HEK293 (cell line): ENCODE measurements around the gene CABLES2.
A peak's percentile ranks its signal among the peaks of the same experiment; 100 is the strongest.

ENCODE experiments used
- GLI4 ChIP-seq: fragments of 450-650 bp; formaldehyde crosslinking; IDR thresholded peaks from 2 replicates; pipeline ENCODE4 v1.5.1; 2016; ENCODE audit warnings: missing biosample characterization, missing genetic modification characterization
- HOXC10 ChIP-seq: sonication (generic); formaldehyde crosslinking; IDR thresholded peaks from 2 replicates; pipeline ENCODE4 v1.8.1; 2023; ENCODE audit warnings: mild to moderate bottlenecking, missing genetic modification reagents
- KLF1 ChIP-seq: fragments of 450-650 bp; formaldehyde crosslinking; IDR thresholded peaks from 2 replicates; pipeline ENCODE4 v1.5.1; 2016; ENCODE audit warnings: missing biosample characterization, missing genetic modification characterization
- PRDM1 ChIP-seq: fragments of 450-650 bp; formaldehyde crosslinking; IDR thresholded peaks from 2 replicates; pipeline ENCODE4; 2016; ENCODE audit warnings: missing biosample characterization, missing genetic modification characterization
- REPIN1 ChIP-seq: fragments of 450-650 bp; formaldehyde crosslinking; IDR thresholded peaks from 2 replicates; pipeline ENCODE4 v1.5.1; 2017; ENCODE audit warnings: missing biosample characterization, missing genetic modification characterization, low read depth
- SCRT2 ChIP-seq: fragments of 450-650 bp; formaldehyde crosslinking; IDR thresholded peaks from 2 replicates; pipeline ENCODE4 v1.5.1; 2016; ENCODE audit warnings: missing biosample characterization, missing genetic modification characterization
- TRIM28 ChIP-seq: IDR thresholded peaks from 2 replicates; pipeline ENCODE4 v1.6.1; 2011; ENCODE audit warnings: low read length, control low read depth, borderline replicate concordance
- YY2 ChIP-seq: fragments of 450-650 bp; formaldehyde crosslinking; IDR thresholded peaks from 2 replicates; pipeline ENCODE4 v1.5.1; 2016; ENCODE audit warnings: missing biosample characterization, missing genetic modification characterization
- ZEB2 ChIP-seq: fragments of 450-650 bp; formaldehyde crosslinking; IDR thresholded peaks from 2 replicates; pipeline ENCODE4 v1.5.1; 2016; ENCODE audit warnings: missing biosample characterization, missing genetic modification characterization
- ZNF133 ChIP-seq: fragments of 450-650 bp; formaldehyde crosslinking; IDR thresholded peaks from 2 replicates; pipeline ENCODE4 v1.5.1; 2016; ENCODE audit warnings: missing biosample characterization, missing genetic modification characterization
- ZNF155 ChIP-seq: fragments of 450-650 bp; formaldehyde crosslinking; IDR thresholded peaks from 2 replicates; pipeline ENCODE4 v1.5.1; 2016; ENCODE audit warnings: missing biosample characterization, missing genetic modification characterization
- ZNF16 ChIP-seq: fragments of 450-650 bp; formaldehyde crosslinking; IDR thresholded peaks from 2 replicates; pipeline ENCODE4 v1.5.1; 2016; ENCODE audit warnings: low read depth, missing biosample characterization, missing genetic modification characterization
- ZNF23 ChIP-seq: fragments of 450-650 bp; formaldehyde crosslinking; IDR thresholded peaks from 2 replicates; pipeline ENCODE4 v1.5.1; 2016; ENCODE audit warnings: missing biosample characterization, missing genetic modification characterization, borderline replicate concordance
- ZNF248 ChIP-seq: fragments of 450-650 bp; formaldehyde crosslinking; IDR thresholded peaks from 2 replicates; pipeline ENCODE4 v1.5.1; 2017; ENCODE audit warnings: missing biosample characterization, missing genetic modification characterization
- ZNF354C ChIP-seq: fragments of 450-650 bp; formaldehyde crosslinking; IDR thresholded peaks from 2 replicates; pipeline ENCODE4 v1.5.1; 2016; ENCODE audit warnings: missing biosample characterization, missing genetic modification characterization, low read depth, borderline replicate concordance
- ZNF37A ChIP-seq: fragments of 450-650 bp; IDR thresholded peaks from 2 replicates; pipeline ENCODE4 v1.5.1; 2018; ENCODE audit warnings: missing biosample characterization, missing genetic modification characterization
- ZNF416 ChIP-seq: fragments of 450-650 bp; formaldehyde crosslinking; IDR thresholded peaks from 2 replicates; pipeline ENCODE4 v1.5.1; 2016; ENCODE audit warnings: missing biosample characterization, missing genetic modification characterization
- ZNF510 ChIP-seq: fragments of 450-650 bp; formaldehyde crosslinking; IDR thresholded peaks from 2 replicates; pipeline ENCODE4 v1.5.1; 2018; ENCODE audit warnings: mild to moderate bottlenecking, missing genetic modification characterization, missing biosample characterization; ENCODE audit not compliant: insufficient replicate concordance
- ZNF514 ChIP-seq: fragments of 450-650 bp; formaldehyde crosslinking; IDR thresholded peaks from 2 replicates; pipeline ENCODE4 v1.5.1; 2016; ENCODE audit warnings: missing biosample characterization, missing genetic modification characterization
- ZNF549 ChIP-seq: fragments of 450-650 bp; IDR thresholded peaks from 2 replicates; pipeline ENCODE4 v1.5.1; 2018; ENCODE audit warnings: missing biosample characterization, missing genetic modification characterization, mild to moderate bottlenecking, inconsistent platforms, moderate library complexity
- ZNF596 ChIP-seq: fragments of 450-650 bp; IDR thresholded peaks from 2 replicates; pipeline ENCODE4 v1.5.0; 2018; ENCODE audit warnings: missing biosample characterization, mild to moderate bottlenecking, missing genetic modification characterization, moderate library complexity
- ZNF600 ChIP-seq: fragments of 450-650 bp; formaldehyde crosslinking; IDR thresholded peaks from 2 replicates; pipeline ENCODE4 v1.5.1; 2016; ENCODE audit warnings: missing biosample characterization, missing genetic modification characterization
- ZNF658 ChIP-seq: fragments of 450-650 bp; formaldehyde crosslinking; IDR thresholded peaks from 2 replicates; pipeline ENCODE4; 2016; ENCODE audit warnings: missing biosample characterization, missing genetic modification characterization
- ZNF677 ChIP-seq: fragments of 450-650 bp; IDR thresholded peaks from 2 replicates; pipeline ENCODE4 v1.5.0; 2018; ENCODE audit warnings: missing biosample characterization, mild to moderate bottlenecking, missing genetic modification characterization, moderate library complexity
- ZNF707 ChIP-seq: fragments of 450-650 bp; formaldehyde crosslinking; IDR thresholded peaks from 2 replicates; pipeline ENCODE4 v1.5.1; 2016; ENCODE audit warnings: missing biosample characterization, missing genetic modification characterization
- ZNF830 ChIP-seq: fragments of 450-650 bp; IDR thresholded peaks from 2 replicates; pipeline ENCODE4 v1.5.0; 2018; ENCODE audit warnings: missing biosample characterization, missing genetic modification characterization, low read depth, mild to moderate bottlenecking, moderate library complexity
- ZSCAN23 ChIP-seq: fragments of 450-650 bp; formaldehyde crosslinking; IDR thresholded peaks from 2 replicates; pipeline ENCODE4 v1.5.1; 2016; ENCODE audit warnings: missing biosample characterization, missing genetic modification characterization
- TF ChIP-seq, protein P1 (sequence below): fragments of 450-650 bp; formaldehyde crosslinking; IDR thresholded peaks from 2 replicates; pipeline ENCODE4 v1.5.1; 2017; ENCODE audit warnings: missing biosample characterization, missing genetic modification characterization
- TF ChIP-seq, protein P2 (sequence below): fragments of 450-650 bp; formaldehyde crosslinking; IDR thresholded peaks from 2 replicates; pipeline ENCODE4 v1.5.1; 2016; ENCODE audit warnings: missing biosample characterization, missing genetic modification characterization
- TF ChIP-seq, protein P3 (sequence below): fragments of 450-650 bp; formaldehyde crosslinking; IDR thresholded peaks from 2 replicates; pipeline ENCODE4 v1.5.1; 2016; ENCODE audit warnings: missing biosample characterization, missing genetic modification characterization, borderline replicate concordance
- TF ChIP-seq, protein P4 (sequence below): sonication (generic); formaldehyde crosslinking; IDR thresholded peaks from 2 replicates; pipeline ENCODE4 v1.8.1; 2022; ENCODE audit warnings: mild to moderate bottlenecking, moderate library complexity, missing genetic modification reagents

The CABLES2 gene

DNA sequence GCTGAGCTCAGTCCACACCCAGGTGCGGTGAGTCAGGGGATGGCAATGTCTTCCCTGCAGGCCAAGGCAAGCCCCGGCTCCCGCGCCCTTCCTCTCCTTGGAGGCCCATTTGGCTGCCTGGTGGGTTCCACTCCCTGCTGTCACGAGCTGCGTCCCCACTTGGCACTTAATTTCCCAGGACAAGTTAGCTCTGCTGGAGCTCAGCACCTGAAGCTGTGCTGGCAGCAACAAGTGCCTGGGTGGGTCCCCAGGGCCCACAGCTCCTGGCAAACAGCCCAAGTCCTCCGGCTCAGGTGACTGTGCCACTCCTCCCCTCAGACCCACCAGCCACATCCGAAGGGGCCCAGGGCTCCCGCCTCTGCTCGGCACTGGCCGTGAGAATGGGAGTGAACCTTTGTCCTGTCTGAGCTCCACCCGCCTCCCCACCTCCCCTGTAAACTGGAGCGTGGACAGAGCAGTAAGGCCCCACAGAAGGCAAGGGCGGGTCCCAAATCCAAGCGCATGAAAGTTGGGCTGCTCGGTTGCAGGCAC, 56.9 kb downstream of the CABLES2 start (continued):
- TF ChIP-seq ZNF707 (tag by site-specific recombination): no peak
- TF ChIP-seq YY2 (tag by site-specific recombination): no peak
- TF ChIP-seq ZNF830 (tag by site-specific recombination): no peak
- peak; percentile 95 for TF ChIP-seq KLF1
- no peak for TF ChIP-seq ZEB2 (tag by site-specific recombination)
- TF ChIP-seq, protein P1, sequence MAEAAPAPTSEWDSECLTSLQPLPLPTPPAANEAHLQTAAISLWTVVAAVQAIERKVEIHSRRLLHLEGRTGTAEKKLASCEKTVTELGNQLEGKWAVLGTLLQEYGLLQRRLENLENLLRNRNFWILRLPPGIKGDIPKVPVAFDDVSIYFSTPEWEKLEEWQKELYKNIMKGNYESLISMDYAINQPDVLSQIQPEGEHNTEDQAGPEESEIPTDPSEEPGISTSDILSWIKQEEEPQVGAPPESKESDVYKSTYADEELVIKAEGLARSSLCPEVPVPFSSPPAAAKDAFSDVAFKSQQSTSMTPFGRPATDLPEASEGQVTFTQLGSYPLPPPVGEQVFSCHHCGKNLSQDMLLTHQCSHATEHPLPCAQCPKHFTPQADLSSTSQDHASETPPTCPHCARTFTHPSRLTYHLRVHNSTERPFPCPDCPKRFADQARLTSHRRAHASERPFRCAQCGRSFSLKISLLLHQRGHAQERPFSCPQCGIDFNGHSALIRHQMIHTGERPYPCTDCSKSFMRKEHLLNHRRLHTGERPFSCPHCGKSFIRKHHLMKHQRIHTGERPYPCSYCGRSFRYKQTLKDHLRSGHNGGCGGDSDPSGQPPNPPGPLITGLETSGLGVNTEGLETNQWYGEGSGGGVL (tag by site-specific recombination): no peak
- no peak for TF ChIP-seq ZNF23 (tag by site-specific recombination)
- no peak for TF ChIP-seq ZNF510 (tag by site-specific recombination)
- TF ChIP-seq, protein P2, sequence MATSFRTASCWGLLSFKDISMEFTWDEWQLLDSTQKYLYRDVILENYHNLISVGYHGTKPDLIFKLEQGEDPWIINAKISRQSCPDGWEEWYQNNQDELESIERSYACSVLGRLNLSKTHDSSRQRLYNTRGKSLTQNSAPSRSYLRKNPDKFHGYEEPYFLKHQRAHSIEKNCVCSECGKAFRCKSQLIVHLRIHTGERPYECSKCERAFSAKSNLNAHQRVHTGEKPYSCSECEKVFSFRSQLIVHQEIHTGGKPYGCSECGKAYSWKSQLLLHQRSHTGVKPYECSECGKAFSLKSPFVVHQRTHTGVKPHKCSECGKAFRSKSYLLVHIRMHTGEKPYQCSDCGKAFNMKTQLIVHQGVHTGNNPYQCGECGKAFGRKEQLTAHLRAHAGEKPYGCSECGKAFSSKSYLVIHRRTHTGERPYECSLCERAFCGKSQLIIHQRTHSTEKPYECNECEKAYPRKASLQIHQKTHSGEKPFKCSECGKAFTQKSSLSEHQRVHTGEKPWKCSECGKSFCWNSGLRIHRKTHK: no peak
- TF ChIP-seq TRIM28: no peak
- TF ChIP-seq SCRT2 (tag by site-specific recombination): peak; percentile 99
- no peak for TF ChIP-seq ZNF248 (tag by site-specific recombination)
- TF ChIP-seq, protein P3, sequence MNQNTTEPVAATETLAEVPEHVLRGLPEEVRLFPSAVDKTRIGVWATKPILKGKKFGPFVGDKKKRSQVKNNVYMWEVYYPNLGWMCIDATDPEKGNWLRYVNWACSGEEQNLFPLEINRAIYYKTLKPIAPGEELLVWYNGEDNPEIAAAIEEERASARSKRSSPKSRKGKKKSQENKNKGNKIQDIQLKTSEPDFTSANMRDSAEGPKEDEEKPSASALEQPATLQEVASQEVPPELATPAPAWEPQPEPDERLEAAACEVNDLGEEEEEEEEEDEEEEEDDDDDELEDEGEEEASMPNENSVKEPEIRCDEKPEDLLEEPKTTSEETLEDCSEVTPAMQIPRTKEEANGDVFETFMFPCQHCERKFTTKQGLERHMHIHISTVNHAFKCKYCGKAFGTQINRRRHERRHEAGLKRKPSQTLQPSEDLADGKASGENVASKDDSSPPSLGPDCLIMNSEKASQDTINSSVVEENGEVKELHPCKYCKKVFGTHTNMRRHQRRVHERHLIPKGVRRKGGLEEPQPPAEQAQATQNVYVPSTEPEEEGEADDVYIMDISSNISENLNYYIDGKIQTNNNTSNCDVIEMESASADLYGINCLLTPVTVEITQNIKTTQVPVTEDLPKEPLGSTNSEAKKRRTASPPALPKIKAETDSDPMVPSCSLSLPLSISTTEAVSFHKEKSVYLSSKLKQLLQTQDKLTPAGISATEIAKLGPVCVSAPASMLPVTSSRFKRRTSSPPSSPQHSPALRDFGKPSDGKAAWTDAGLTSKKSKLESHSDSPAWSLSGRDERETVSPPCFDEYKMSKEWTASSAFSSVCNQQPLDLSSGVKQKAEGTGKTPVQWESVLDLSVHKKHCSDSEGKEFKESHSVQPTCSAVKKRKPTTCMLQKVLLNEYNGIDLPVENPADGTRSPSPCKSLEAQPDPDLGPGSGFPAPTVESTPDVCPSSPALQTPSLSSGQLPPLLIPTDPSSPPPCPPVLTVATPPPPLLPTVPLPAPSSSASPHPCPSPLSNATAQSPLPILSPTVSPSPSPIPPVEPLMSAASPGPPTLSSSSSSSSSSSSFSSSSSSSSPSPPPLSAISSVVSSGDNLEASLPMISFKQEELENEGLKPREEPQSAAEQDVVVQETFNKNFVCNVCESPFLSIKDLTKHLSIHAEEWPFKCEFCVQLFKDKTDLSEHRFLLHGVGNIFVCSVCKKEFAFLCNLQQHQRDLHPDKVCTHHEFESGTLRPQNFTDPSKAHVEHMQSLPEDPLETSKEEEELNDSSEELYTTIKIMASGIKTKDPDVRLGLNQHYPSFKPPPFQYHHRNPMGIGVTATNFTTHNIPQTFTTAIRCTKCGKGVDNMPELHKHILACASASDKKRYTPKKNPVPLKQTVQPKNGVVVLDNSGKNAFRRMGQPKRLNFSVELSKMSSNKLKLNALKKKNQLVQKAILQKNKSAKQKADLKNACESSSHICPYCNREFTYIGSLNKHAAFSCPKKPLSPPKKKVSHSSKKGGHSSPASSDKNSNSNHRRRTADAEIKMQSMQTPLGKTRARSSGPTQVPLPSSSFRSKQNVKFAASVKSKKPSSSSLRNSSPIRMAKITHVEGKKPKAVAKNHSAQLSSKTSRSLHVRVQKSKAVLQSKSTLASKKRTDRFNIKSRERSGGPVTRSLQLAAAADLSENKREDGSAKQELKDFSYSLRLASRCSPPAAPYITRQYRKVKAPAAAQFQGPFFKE (tag by site-specific recombination): no peak
- TF ChIP-seq REPIN1: no peak
- TF ChIP-seq ZNF16 (tag by site-specific recombination): no peak
- no peak for TF ChIP-seq ZNF596 (tag by site-specific recombination)
- TF ChIP-seq ZNF514: no peak
- TF ChIP-seq ZNF133 (tag by site-specific recombination): no peak
- TF ChIP-seq ZNF37A (tag by site-specific recombination): peak; percentile 87
- TF ChIP-seq ZNF354C: no peak
- no peak for TF ChIP-seq ZSCAN23 (tag by site-specific recombination)
- no peak for TF ChIP-seq ZNF677 (tag by site-specific recombination)
- TF ChIP-seq PRDM1: no peak
- no peak for TF ChIP-seq HOXC10 (CRISPR knock-in tag)
- no peak for TF ChIP-seq ZNF416 (tag by site-specific recombination)
- no peak for TF ChIP-seq ZNF658
- no peak for TF ChIP-seq ZNF155
- TF ChIP-seq, protein P4, sequence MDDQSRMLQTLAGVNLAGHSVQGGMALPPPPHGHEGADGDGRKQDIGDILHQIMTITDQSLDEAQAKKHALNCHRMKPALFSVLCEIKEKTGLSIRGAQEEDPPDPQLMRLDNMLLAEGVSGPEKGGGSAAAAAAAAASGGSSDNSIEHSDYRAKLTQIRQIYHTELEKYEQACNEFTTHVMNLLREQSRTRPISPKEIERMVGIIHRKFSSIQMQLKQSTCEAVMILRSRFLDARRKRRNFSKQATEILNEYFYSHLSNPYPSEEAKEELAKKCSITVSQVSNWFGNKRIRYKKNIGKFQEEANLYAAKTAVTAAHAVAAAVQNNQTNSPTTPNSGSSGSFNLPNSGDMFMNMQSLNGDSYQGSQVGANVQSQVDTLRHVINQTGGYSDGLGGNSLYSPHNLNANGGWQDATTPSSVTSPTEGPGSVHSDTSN: no peak
- TF ChIP-seq ZNF549 (tag by site-specific recombination): no peak
- TF ChIP-seq GLI4 (tag by site-specific recombination): no peak
- TF ChIP-seq ZNF600 (tag by site-specific recombination): 0 out of 2 replicates have a peak, but pooled peaks have one; percentile 44
